SK-N-MC (cell line): ENCODE data around the gene MRC2.

Experiments used
- DNase-seq: peaks from one replicate; pipeline ENCODE4 v3.0.0-alpha.2; 2011; ENCODE audit warnings: low read depth, low spot score
- H3K27ac ChIP-seq: fragments of 200-600 bp; sonication (generic); 2 replicates; pipeline ENCODE4 v1.5.1; 2016; ENCODE audit warnings: mixed run types
- H3K36me3 ChIP-seq: fragments of 200-600 bp; sonication (generic); 2 replicates; pipeline ENCODE4 v1.6.1; 2017; ENCODE audit warnings: antibody characterized with exemption, low read length, mixed read lengths; ENCODE audit not compliant: insufficient read depth
- H3K4me3 ChIP-seq: fragments of 200-600 bp; sonication (generic); 2 replicates; pipeline ENCODE4 v1.5.1; 2016
- H3K9ac ChIP-seq: fragments of 200-600 bp; sonication (generic); 2 replicates; pipeline ENCODE4 v1.8.0; 2017; ENCODE audit warnings: mixed run types, mixed read lengths; ENCODE audit not compliant: insufficient read length
- H3K9me3 ChIP-seq: fragments of 200-600 bp; sonication (generic); 2 replicates; pipeline ENCODE4 v1.6.1; 2017; ENCODE audit warnings: low read depth, mild to moderate bottlenecking, antibody characterized with exemption, low read length, moderate library complexity, mixed read lengths
- EZH2 ChIP-seq: fragments of 200-600 bp; sonication (generic); IDR thresholded peaks from one replicate; pipeline ENCODE4 v1.6.1; 2017; ENCODE audit warnings: antibody characterized with exemption
- FOXP2 ChIP-seq: optimal IDR thresholded peaks from 2 replicates; pipeline ENCODE3; 2011; ENCODE audit warnings: mild to moderate bottlenecking, moderate library complexity; ENCODE audit not compliant: insufficient read depth; ENCODE audit errors: extremely low read length, control extremely low read depth
- POLR2AphosphoS5 ChIP-seq: IDR thresholded peaks from 2 replicates; pipeline ENCODE4 v1.6.1; 2012; ENCODE audit warnings: mild to moderate bottlenecking, low read depth, low read length, borderline replicate concordance

The MRC2 gene

DNA sequence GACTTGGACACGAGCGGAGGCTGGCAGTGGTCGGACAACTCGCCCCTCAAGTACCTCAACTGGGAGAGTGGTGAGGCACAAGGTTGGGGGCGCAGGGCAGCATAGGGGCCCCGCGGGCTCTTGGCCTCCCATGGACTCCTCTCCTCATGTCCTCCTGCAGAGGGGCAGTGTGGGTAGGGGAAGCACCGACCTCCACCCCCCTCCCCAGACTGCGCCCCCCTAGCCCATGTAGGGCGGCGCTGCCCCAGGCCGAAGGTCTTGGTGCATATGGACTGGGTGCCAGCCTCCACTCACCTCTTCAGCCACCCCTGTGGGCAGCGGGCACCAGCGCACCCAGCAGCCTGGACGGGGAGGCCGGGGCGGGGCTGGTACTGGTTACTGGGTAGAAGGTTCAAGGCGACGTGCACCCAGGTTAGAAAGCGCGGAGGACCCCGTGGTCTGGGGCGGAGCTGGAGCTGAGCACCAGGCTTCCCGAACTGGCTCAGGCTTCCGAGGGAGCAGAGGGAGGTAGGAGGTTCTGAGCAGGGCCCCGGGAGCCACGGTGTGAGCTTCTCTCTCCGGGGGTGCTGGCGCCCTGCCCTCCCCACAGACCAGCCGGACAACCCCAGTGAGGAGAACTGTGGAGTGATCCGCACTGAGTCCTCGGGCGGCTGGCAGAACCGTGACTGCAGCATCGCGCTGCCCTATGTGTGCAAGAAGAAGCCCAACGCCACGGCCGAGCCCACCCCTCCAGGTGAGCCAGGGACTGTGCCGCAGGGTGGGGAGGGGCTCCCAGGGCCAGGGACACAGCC is 39.5 kb downstream of the MRC2 start:
- no peak overlapping the region for H3K4me3 ChIP-seq
- H3K36me3 ChIP-seq: peaks cover 6% of the 10 kb centered on the region; the same call in 1 of the 2 replicates
- no peak overlapping the region for H3K27ac ChIP-seq
- no peak overlapping the region for H3K9ac ChIP-seq
- H3K9me3 ChIP-seq: no peaks in the 10 kb centered on the region
- no peak for DNase-seq
- TF ChIP-seq FOXP2 (no peak), POLR2AphosphoS5 (no peak), EZH2 (no peak)

DNA sequence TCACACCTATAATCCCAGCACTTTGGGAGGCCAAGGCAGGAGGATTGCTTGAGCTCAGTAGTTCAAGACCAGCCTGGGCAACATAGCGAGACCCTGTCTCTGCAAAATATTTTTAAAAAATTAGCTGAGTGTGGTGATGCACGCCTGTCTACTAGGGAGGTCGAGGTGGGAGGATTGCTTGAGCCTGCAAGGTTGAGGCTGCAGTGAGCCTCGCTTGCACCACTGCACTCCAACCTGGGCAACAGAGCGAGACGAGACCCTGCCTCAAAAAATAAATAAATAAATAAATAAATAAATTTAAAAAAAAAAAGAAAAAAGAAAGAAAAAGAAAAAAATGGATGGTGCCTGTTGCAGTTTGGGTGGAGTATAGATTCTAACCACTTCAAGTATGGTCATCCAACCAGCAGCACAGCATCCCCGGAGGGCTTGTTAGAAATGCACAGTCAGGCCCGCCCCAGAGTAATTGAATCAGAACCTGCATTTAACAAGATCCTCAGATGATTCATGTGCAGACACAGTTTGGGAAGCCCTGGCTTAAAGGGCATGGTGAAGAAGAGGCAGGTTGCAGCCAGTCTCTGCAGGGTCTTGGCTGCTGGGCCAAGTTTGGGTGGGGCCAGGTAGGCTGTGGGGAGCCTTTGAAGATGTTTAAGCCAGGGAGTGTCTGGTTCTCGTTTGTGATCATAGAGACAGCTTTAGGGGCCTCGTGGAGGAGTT is 40.8 kb downstream of the MRC2 start:
- no peak overlapping the region for H3K9ac ChIP-seq
- TF ChIP-seq EZH2 (no peak), POLR2AphosphoS5 (no peak)
- no peak for DNase-seq
- H3K27ac ChIP-seq: no peak overlapping the region
- H3K4me3 ChIP-seq: no peak overlapping the region
- H3K9me3 ChIP-seq: no peaks in the 10 kb centered on the region
- peaks cover 6% of the 10 kb centered on the region; the same call in 1 of the 2 replicates for H3K36me3 ChIP-seq

DNA sequence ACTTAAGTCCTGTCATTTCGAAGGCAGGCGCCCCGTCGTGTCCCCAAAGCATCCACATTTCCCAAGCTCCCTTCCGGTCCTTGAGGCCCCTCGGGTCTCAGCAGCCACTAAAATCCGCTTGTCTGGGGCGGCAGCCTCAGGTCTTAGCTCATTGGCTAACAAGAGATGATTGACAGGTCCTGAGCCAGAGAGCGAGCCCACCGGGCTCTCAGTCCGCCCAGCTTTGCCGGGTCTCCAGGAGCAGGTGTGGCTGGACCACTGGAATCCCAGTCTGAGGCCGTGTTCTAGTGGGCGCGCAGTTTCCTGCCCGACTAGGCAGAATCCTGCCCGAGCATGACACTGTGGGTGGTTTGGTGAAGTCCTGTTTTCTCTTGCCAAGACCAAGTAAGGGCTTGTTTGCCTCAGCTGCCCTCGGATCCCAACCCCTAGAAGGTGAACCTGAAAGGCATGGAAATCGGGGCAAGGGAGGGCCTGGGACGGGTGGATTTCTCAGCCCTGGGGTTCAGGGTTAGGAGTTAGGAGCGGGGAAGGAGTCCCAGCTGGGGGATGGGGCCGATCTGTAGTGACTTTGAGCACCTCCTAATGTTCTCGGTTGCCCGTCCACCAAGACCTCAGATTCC is 42.8 kb downstream of the MRC2 start:
- Histone ChIP-seq H3K36me3 (peaks cover 10% of the 10 kb centered on the region; the same call in 1 of the 2 replicates), H3K4me3 (no peak overlapping the region), H3K9me3 (no peaks in the 10 kb centered on the region), H3K27ac (no peak overlapping the region), H3K9ac (no peak overlapping the region)
- TF ChIP-seq FOXP2 (no peak), POLR2AphosphoS5 (no peak), EZH2 (no peak)
- no peak for DNase-seq

DNA sequence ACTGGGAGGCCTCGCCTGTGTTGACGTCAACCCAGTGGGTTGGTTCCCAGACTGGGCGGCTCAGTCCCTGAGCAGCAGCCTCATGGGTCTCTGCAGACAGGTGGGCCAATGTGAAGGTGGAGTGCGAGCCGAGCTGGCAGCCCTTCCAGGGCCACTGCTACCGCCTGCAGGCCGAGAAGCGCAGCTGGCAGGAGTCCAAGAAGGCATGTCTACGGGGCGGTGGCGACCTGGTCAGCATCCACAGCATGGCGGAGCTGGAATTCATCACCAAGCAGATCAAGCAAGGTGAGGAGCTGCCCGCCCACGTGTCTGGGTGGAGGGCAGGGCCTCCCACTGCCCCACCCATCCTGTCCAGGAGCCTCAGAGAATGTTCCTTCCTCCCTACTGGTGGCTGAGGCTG is 44.1 kb downstream of the MRC2 start:
- no peak for TF ChIP-seq POLR2AphosphoS5
- no peak for TF ChIP-seq FOXP2
- TF ChIP-seq EZH2: no peak
- H3K27ac ChIP-seq: no peak overlapping the region
- peaks cover 20% of the 10 kb centered on the region; the same call in 1 of the 2 replicates for H3K36me3 ChIP-seq
- no peak for DNase-seq
- H3K9ac ChIP-seq: no peak overlapping the region
- no peak overlapping the region for H3K4me3 ChIP-seq
- H3K9me3 ChIP-seq: no peaks in the 10 kb centered on the region

DNA sequence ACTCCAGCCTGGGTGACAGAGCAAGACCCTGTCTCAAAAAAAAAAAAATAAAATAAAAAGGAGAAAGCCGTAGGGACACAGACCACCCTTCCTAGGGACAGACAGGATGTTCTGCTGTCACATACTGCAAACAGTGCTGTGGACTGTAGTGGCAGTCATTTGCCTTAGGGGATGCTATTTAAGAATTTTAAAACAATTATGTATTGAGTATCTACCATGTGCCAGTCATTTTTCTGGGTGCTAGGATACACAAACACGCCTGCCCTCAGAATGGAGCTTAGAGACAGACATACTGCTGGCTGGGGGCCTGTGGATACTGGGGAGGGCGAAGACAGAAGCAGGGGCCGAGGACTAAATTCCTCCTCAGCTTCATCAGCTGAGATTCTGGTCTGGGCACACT is 45.5 kb downstream of the MRC2 start:
- no peak for DNase-seq
- TF ChIP-seq POLR2AphosphoS5 (no peak), FOXP2 (no peak), EZH2 (no peak)
- H3K9me3 ChIP-seq: no peaks in the 10 kb centered on the region
- H3K4me3 ChIP-seq: no peak overlapping the region
- no peak overlapping the region for H3K9ac ChIP-seq
- no peak overlapping the region for H3K27ac ChIP-seq
- peaks cover 26% of the 10 kb centered on the region; the same call in 1 of the 2 replicates for H3K36me3 ChIP-seq

DNA sequence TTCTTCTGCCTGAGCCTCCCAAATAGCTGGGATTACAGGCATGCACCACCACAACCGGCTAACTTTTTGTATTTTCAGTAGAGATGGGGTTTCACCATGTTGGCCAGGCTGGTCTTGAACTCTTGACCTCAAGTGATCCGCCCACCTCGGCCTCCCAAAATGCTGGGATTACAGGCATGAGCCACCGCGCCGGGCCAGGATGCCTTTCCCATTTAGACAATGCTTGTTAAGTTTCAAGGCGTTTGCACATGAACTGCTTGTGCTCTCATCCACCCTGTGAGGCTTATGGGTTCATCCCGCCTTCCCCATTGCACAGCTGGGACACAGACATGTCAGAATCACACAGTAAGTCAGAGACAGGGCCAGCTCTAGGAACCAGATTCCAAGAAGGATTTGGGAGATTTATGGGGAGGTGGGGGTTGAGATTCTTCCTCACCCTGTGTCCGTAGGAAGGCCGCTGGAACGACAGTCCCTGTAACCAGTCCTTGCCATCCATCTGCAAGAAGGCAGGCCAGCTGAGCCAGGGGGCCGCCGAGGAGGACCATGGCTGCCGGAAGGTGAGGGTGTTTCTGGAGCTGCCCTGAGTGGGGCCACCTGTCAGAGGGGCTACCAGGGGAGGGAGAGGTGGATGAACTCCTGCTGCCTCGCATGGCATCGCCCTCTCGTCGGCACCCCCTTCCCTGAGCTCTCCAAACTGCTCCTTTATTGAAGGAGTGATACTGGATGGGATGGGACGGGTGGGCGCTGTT is 46.3 kb downstream of the MRC2 start:
- Histone ChIP-seq H3K9ac (no peak overlapping the region), H3K36me3 (peaks cover 26% of the 10 kb centered on the region; the same call in 1 of the 2 replicates), H3K4me3 (no peak overlapping the region), H3K9me3 (no peaks in the 10 kb centered on the region), H3K27ac (no peak overlapping the region)
- TF ChIP-seq EZH2: no peak
- no peak for TF ChIP-seq FOXP2
- TF ChIP-seq POLR2AphosphoS5: no peak
- no peak for DNase-seq

DNA sequence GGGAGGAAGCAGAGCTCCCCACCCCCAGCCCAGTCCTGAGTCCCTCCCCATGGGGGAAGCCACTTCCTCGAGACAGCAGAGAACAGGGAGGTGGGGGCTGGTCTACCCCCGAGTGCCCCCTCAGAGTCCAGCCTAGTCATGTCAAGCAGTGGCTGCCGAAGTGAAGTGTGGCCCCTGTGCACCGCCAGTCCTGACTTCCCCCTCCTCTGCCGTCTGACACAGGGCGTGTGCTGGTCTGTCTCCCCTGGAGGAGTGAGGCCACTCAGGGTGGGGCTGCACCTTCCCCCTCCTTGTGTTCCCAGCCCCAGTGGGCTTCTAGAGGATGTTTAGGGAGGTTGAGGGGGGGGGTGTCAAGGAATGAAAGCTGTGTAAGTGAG is 46.9 kb downstream of the MRC2 start:
- peaks cover 26% of the 10 kb centered on the region; the same call in 1 of the 2 replicates for H3K36me3 ChIP-seq
- no peak overlapping the region for H3K27ac ChIP-seq
- TF ChIP-seq FOXP2: no peak
- TF ChIP-seq POLR2AphosphoS5: no peak
- no peak for TF ChIP-seq EZH2
- no peak overlapping the region for H3K4me3 ChIP-seq
- DNase-seq: no peak
- H3K9ac ChIP-seq: no peak overlapping the region
- no peaks in the 10 kb centered on the region for H3K9me3 ChIP-seq

DNA sequence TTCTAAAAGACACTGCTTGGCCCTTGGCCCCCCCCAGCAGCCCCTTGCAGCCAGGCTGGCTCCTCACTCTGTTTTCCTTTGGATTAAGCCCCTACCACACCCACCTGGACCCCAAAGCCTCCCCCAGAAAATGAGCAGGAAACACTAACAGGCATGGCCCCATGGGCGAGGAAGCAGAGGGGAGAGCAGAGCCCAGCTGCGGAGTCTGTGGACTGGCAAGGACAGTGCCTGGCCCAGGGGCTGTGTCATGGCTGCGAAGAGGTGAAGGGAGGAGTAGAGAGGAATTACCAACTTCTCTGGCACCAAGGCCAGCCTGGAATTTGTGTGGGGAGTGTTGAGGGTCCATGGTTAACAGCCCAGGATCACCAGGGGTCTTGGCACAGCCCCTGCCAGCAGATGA is 47.4 kb downstream of the MRC2 start:
- TF ChIP-seq EZH2: no peak
- no peak for TF ChIP-seq FOXP2
- no peak for TF ChIP-seq POLR2AphosphoS5
- no peak for DNase-seq
- no peak overlapping the region for H3K27ac ChIP-seq
- H3K36me3 ChIP-seq: peaks cover 26% of the 10 kb centered on the region; the same call in 1 of the 2 replicates
- no peak overlapping the region for H3K4me3 ChIP-seq
- H3K9ac ChIP-seq: no peak overlapping the region
- no peaks in the 10 kb centered on the region for H3K9me3 ChIP-seq
